IPS DF 19.7 (cell line): Measurements from ENCODE around the gene ZNF521.

Experiments
- DNase-seq: peaks from one replicate; pipeline ENCODE4 v3.0.0-alpha.2; 2013; ENCODE audit warnings: low read depth, low spot score

The ZNF521 gene

GRCh38 chr18:25167612-25168410, 184.2 kb downstream of the ZNF521 start:
- no peak for DNase-seq

- no peak for DNase-seq
These were observed 185.9 kb downstream of the ZNF521 start for GRCh38 chr18:25166113-25166512.

GRCh38 chr18:25164848-25165811, 186.8 kb downstream of the ZNF521 start:
- DNase-seq = no peak

GRCh38 chr18:25164211-25164847, 187.6 kb downstream of the ZNF521 start:
- DNase-seq = no peak

- no peak for DNase-seq
These were observed 198.5 kb downstream of the ZNF521 start for GRCh38 chr18:25153426-25153825.

GRCh38 chr18:25147877-25148488, 204.0 kb downstream of the ZNF521 start:
- no peak for DNase-seq

- no peak for DNase-seq
These were observed 205.5 kb downstream of the ZNF521 start for GRCh38 chr18:25146512-25146910.

- no peak for DNase-seq
These were observed 206.0 kb downstream of the ZNF521 start for GRCh38 chr18:25145731-25146511.

GRCh38 chr18:25144820-25145219, 207.1 kb downstream of the ZNF521 start:
- DNase-seq = no peak

GRCh38 chr18:25141886-25142285, 210.1 kb downstream of the ZNF521 start:
- DNase-seq = no peak

GRCh38 chr18:25141399-25141798, 210.6 kb downstream of the ZNF521 start:
- DNase-seq = no peak

- DNase-seq = no peak
These were observed 211.0 kb downstream of the ZNF521 start for GRCh38 chr18:25140962-25141308.

- DNase-seq = no peak
These were observed 211.6 kb downstream of the ZNF521 start for GRCh38 chr18:25140124-25140961.

GRCh38 chr18:25137197-25137472, 214.8 kb downstream of the ZNF521 start:
- DNase-seq = no peak

GRCh38 chr18:25136416-25137196, 215.4 kb downstream of the ZNF521 start:
- DNase-seq = no peak

- no peak for DNase-seq
These were observed 217.1 kb downstream of the ZNF521 start for GRCh38 chr18:25134861-25135260.

- no peak for DNase-seq
These were observed 218.1 kb downstream of the ZNF521 start for GRCh38 chr18:25133879-25134278.

GRCh38 chr18:25132786-25133496, 219.0 kb downstream of the ZNF521 start:
- DNase-seq = no peak

GRCh38 chr18:25126751-25127150, 225.2 kb downstream of the ZNF521 start:
- DNase-seq = no peak
